NB4 (cell line): ENCODE results near the gene C10orf53.

Experiments
- DNase-seq: peaks from one replicate; pipeline ENCODE4 v3.0.0; 2010; ENCODE audit warnings: low read depth
- H3K4me3 ChIP-seq: one replicate; pipeline ENCODE4 v1.5.1; 2011; ENCODE audit warnings: mild to moderate bottlenecking, low read depth, low read length, moderate library complexity
- CTCF ChIP-seq: IDR thresholded peaks from one replicate; pipeline ENCODE4 v1.5.1; 2012; ENCODE audit warnings: low read depth, low read length
- MAX ChIP-seq: IDR thresholded peaks from 2 replicates; pipeline ENCODE4 v1.6.1; 2011; ENCODE audit warnings: low read depth, low read length
- MYC ChIP-seq: IDR thresholded peaks from 2 replicates; pipeline ENCODE4 v1.6.1; 2011; ENCODE audit warnings: low read depth, low read length
- POLR2A ChIP-seq: IDR thresholded peaks from 2 replicates; pipeline ENCODE4 v1.6.1; 2011; ENCODE audit warnings: mild to moderate bottlenecking; ENCODE audit not compliant: insufficient read length; ENCODE audit errors: extremely low read depth

Gene C10orf53

GRCh38 chr10:49740346-49741107, 61.1 kb downstream of the C10orf53 start:
- DNase-seq = no peak
- no peak overlapping the region for H3K4me3 ChIP-seq
- TF ChIP-seq MAX (no peak), MYC (no peak), POLR2A (no peak), CTCF (no peak)

GRCh38 chr10:49741108-49741995, 61.9 kb downstream of the C10orf53 start:
- DNase-seq = peak; percentile 23
- TF ChIP-seq MAX (no peak), CTCF (no peak), POLR2A (no peak), MYC (no peak)
- no peak overlapping the region for H3K4me3 ChIP-seq

- H3K4me3 ChIP-seq = no peak overlapping the region
- DNase-seq = no peak
- TF ChIP-seq POLR2A (no peak), MYC (no peak), CTCF (no peak), MAX (no peak)
Measured at GRCh38 chr10:49742683-49743463, 63.4 kb downstream of the C10orf53 start.

GRCh38 chr10:49743464-49744075, 64.1 kb downstream of the C10orf53 start:
- H3K4me3 ChIP-seq = no peak overlapping the region
- no peak for DNase-seq
- TF ChIP-seq CTCF (no peak), MAX (no peak), MYC (no peak), POLR2A (no peak)

GRCh38 chr10:49744091-49744685, 64.7 kb downstream of the C10orf53 start:
- no peak for DNase-seq
- no peak overlapping the region for H3K4me3 ChIP-seq
- TF ChIP-seq MAX (no peak), POLR2A (no peak), MYC (no peak), CTCF (no peak)
